ENCODE measurements around the gene ABHD14A. TPM values are rescaled to one million over a fixed set of nuclear protein-coding genes. Genes with fewer than 3 reads are reported as not detected.

Gene ABHD14A
- total RNA-seq, 5 donors from 2014 or later (not counting 1 experiment from before 2014, with no cell fraction given), result 14.3 to 26.5 (median 20.8) TPM

- Mint-ChIP-seq H3K9me3 (no peaks in the 10 kb centered on the region), H3K4me1 (peaks cover 5 to 7% (median 6%) of the 10 kb centered on the region in 3 donors), H3K4me3 (no peak overlapping the region), H3K27me3 (peaks cover 16 to 35% of the 10 kb centered on the region in 2 donors), H3K36me3 (peaks cover 22% of the 10 kb centered on the region), H3K27ac (no peak overlapping the region)
- ChIA-PET CTCF (interaction anchor here in 1 of 2 donors (0.8 kb wide), 1 partner anchor 11 kb away, joined by 3 read pairs; no protein-coding TSS in a partner anchor), POLR2A (no interaction called here)
- 95% methylated on average over 11 of the region's 15 CpGs for WGBS (ENCODE audit: insufficient coverage)
- no peak overlapping the region for H3K27ac ChIP-seq (ENCODE audit: low read length)
- H3K9me3 ChIP-seq, result no peaks in the 10 kb centered on the region
- H3K4me3 ChIP-seq (ENCODE audit: control insufficient read depth in 1 of 2, extremely low read depth in 1 of 2, low read length in 1 of 2), result no peak overlapping the region
- DNase-seq (no peak), ATAC-seq (replicated peaks in 1 of 4) (no peak)
- peaks cover 3 to 55% of the 10 kb centered on the region in 2 experiments for H3K27me3 ChIP-seq (replicated peaks in 1 of 2; ENCODE audit: control insufficient read depth in 2 of 2, extremely low read depth in 1 of 2, insufficient read depth in 2 of 2, low read length in 1 of 2)
- no peaks in the 10 kb centered on the region for H3K36me3 ChIP-seq (ENCODE audit: control insufficient read depth in 2 of 2, extremely low read depth in 1 of 2, insufficient read depth in 1 of 2, low read length in 1 of 2)
- H3K4me1 ChIP-seq (ENCODE audit: control insufficient read depth in 1 of 2, extremely low read depth in 1 of 2, insufficient read depth in 2 of 2, low read length in 2 of 2), result peaks cover 2 to 17% of the 10 kb centered on the region in 2 experiments
Observed at GRCh38 chr3:51957520-51958205, 17.2 kb upstream of the ABHD14A start.

- Histone ChIP-seq H3K4me3 (ENCODE audit: control insufficient read depth in 1 of 2, extremely low read depth in 1 of 2, low read length in 1 of 2) (no peak overlapping the region), H3K27me3 (replicated peaks in 1 of 2; ENCODE audit: control insufficient read depth in 2 of 2, extremely low read depth in 1 of 2, insufficient read depth in 2 of 2, low read length in 1 of 2) (peaks cover 3 to 54% of the 10 kb centered on the region in 2 experiments), H3K4me1 (ENCODE audit: control insufficient read depth in 1 of 2, extremely low read depth in 1 of 2, insufficient read depth in 2 of 2, low read length in 2 of 2) (peaks cover 2 to 17% of the 10 kb centered on the region in 2 experiments), H3K9me3 (no peaks in the 10 kb centered on the region), H3K27ac (ENCODE audit: low read length) (no peak overlapping the region), H3K36me3 (ENCODE audit: control insufficient read depth in 2 of 2, extremely low read depth in 1 of 2, insufficient read depth in 1 of 2, low read length in 1 of 2) (no peaks in the 10 kb centered on the region)
- Mint-ChIP-seq H3K27ac (no peak overlapping the region), H3K27me3 (peaks cover 6 to 27% of the 10 kb centered on the region in 2 donors), H3K36me3 (peaks cover 22% of the 10 kb centered on the region), H3K4me1 (peaks cover 5 to 7% (median 6%) of the 10 kb centered on the region in 3 donors), H3K9me3 (no peaks in the 10 kb centered on the region), H3K4me3 (no peak overlapping the region)
- ATAC-seq (replicated peaks in 1 of 4), result no peak
- no peak for DNase-seq
- 98% methylated on average over 7 of the region's 20 CpGs for WGBS (ENCODE audit: insufficient coverage)
- CTCF ChIA-PET, result no interaction called here
- POLR2A ChIA-PET, result no interaction called here
Observed at GRCh38 chr3:51958603-51959521, 16.0 kb upstream of the ABHD14A start.

GRCh38 chr3:51959651-51960050, 15.2 kb upstream of the ABHD14A start:
- Mint-ChIP-seq H3K27ac (no peak overlapping the region), H3K9me3 (no peaks in the 10 kb centered on the region), H3K27me3 (peaks cover 0 to 20% of the 10 kb centered on the region in 2 donors), H3K4me3 (no peak overlapping the region), H3K4me1 (peaks cover 6 to 7% (median 7%) of the 10 kb centered on the region in 3 donors), H3K36me3 (peaks cover 22% of the 10 kb centered on the region)
- 97% methylated on average over 7 of the region's 7 CpGs for WGBS (ENCODE audit: insufficient coverage)
- ChIA-PET CTCF (no interaction called here), POLR2A (no interaction called here)
- Histone ChIP-seq H3K9me3 (no peaks in the 10 kb centered on the region), H3K36me3 (ENCODE audit: control insufficient read depth in 2 of 2, extremely low read depth in 1 of 2, insufficient read depth in 1 of 2, low read length in 1 of 2) (no peaks in the 10 kb centered on the region), H3K4me3 (ENCODE audit: control insufficient read depth in 1 of 2, extremely low read depth in 1 of 2, low read length in 1 of 2) (no peak overlapping the region), H3K27ac (ENCODE audit: low read length) (no peak overlapping the region), H3K27me3 (replicated peaks in 1 of 2; ENCODE audit: control insufficient read depth in 2 of 2, extremely low read depth in 1 of 2, insufficient read depth in 2 of 2, low read length in 1 of 2) (peaks cover 3 to 47% of the 10 kb centered on the region in 2 experiments), H3K4me1 (ENCODE audit: control insufficient read depth in 1 of 2, extremely low read depth in 1 of 2, insufficient read depth in 2 of 2, low read length in 2 of 2) (peaks cover 2 to 20% of the 10 kb centered on the region in 2 experiments)
- no peak for DNase-seq
- ATAC-seq (replicated peaks in 1 of 4), result no peak

- no peaks in the 10 kb centered on the region for H3K36me3 ChIP-seq (ENCODE audit: control insufficient read depth in 2 of 2, extremely low read depth in 1 of 2, insufficient read depth in 1 of 2, low read length in 1 of 2)
- H3K27me3 Mint-ChIP-seq, result peaks cover 0 to 14% of the 10 kb centered on the region in 2 donors
- no peaks in the 10 kb centered on the region for H3K9me3 Mint-ChIP-seq
- H3K27ac Mint-ChIP-seq, result no peak overlapping the region
- H3K27ac ChIP-seq (ENCODE audit: low read length), result no peak overlapping the region
- no peak overlapping the region for H3K4me3 Mint-ChIP-seq
- ChIA-PET POLR2A (no interaction called here), CTCF (no interaction called here)
- no peak for ATAC-seq (replicated peaks in 1 of 4)
- H3K27me3 ChIP-seq (replicated peaks in 1 of 2; ENCODE audit: control insufficient read depth in 2 of 2, extremely low read depth in 1 of 2, insufficient read depth in 2 of 2, low read length in 1 of 2), result peaks cover 0 to 39% of the 10 kb centered on the region in 2 experiments
- 97% methylated on average over 7 of the region's 10 CpGs for WGBS (ENCODE audit: insufficient coverage)
- H3K4me1 ChIP-seq (ENCODE audit: control insufficient read depth in 1 of 2, extremely low read depth in 1 of 2, insufficient read depth in 2 of 2, low read length in 2 of 2), result peaks cover 2 to 16% of the 10 kb centered on the region in 2 experiments
- DNase-seq, result no peak
- peaks cover 10 to 15% (median 10%) of the 10 kb centered on the region in 3 donors for H3K4me1 Mint-ChIP-seq
- H3K9me3 ChIP-seq, result no peaks in the 10 kb centered on the region
- H3K4me3 ChIP-seq (ENCODE audit: control insufficient read depth in 1 of 2, extremely low read depth in 1 of 2, low read length in 1 of 2), result no peak overlapping the region
- peaks cover 22% of the 10 kb centered on the region for H3K36me3 Mint-ChIP-seq
Observed at GRCh38 chr3:51960386-51960785, 14.5 kb upstream of the ABHD14A start.

- Histone ChIP-seq H3K9me3 (no peaks in the 10 kb centered on the region), H3K36me3 (ENCODE audit: control insufficient read depth in 2 of 2, extremely low read depth in 1 of 2, insufficient read depth in 1 of 2, low read length in 1 of 2) (no peaks in the 10 kb centered on the region), H3K4me1 (ENCODE audit: control insufficient read depth in 1 of 2, extremely low read depth in 1 of 2, insufficient read depth in 2 of 2, low read length in 2 of 2) (peaks cover 2 to 19% of the 10 kb centered on the region in 2 experiments), H3K27me3 (replicated peaks in 1 of 2; ENCODE audit: control insufficient read depth in 2 of 2, extremely low read depth in 1 of 2, insufficient read depth in 2 of 2, low read length in 1 of 2) (peaks cover 0 to 38% of the 10 kb centered on the region in 2 experiments), H3K4me3 (ENCODE audit: control insufficient read depth in 1 of 2, extremely low read depth in 1 of 2, low read length in 1 of 2) (no peak overlapping the region), H3K27ac (ENCODE audit: low read length) (no peak overlapping the region)
- H3K4me1 Mint-ChIP-seq, result peaks cover 11 to 21% (median 15%) of the 10 kb centered on the region in 3 donors
- no peak overlapping the region for H3K4me3 Mint-ChIP-seq
- H3K9me3 Mint-ChIP-seq, result no peaks in the 10 kb centered on the region
- CTCF ChIA-PET, result no interaction called here
- ATAC-seq (replicated peaks in 1 of 4) (no peak), DNase-seq (no peak)
- H3K27me3 Mint-ChIP-seq, result peaks cover 0 to 14% of the 10 kb centered on the region in 2 donors
- WGBS (ENCODE audit: insufficient coverage), result 88% methylated on average over 18 of the region's 18 CpGs
- peaks cover 22% of the 10 kb centered on the region for H3K36me3 Mint-ChIP-seq
- POLR2A ChIA-PET, result no interaction called here
- H3K27ac Mint-ChIP-seq, result no peak overlapping the region
Observed at GRCh38 chr3:51961011-51961410, 13.9 kb upstream of the ABHD14A start.

Data from T-cell (primary cell).